GM19328 (cell line): ENCODE measurements around the gene C9.
"Not testable (repeated sequence)": the region's sequence is repeated elsewhere in the genome, so short reads cannot be mapped to it uniquely, and the experiment has no call there.

Experiments
- ATAC-seq: cut with Tn5 transposase; IDR thresholded peaks from one replicate; pipeline ENCODE4 v1.9.1; 2021; ENCODE audit warnings: mild to moderate bottlenecking, moderate library complexity; ENCODE audit not compliant: unreplicated experiment

C9 gene

GRCh38 chr5:39334296-39334695 is 30.0 kb downstream of the C9 start:
- ATAC-seq, result not testable (repeated sequence)

GRCh38 chr5:39333104-39333503 is 31.2 kb downstream of the C9 start:
- no peak for ATAC-seq

- no peak for ATAC-seq
Observed at GRCh38 chr5:39331861-39332381, 32.4 kb downstream of the C9 start.

DNA sequence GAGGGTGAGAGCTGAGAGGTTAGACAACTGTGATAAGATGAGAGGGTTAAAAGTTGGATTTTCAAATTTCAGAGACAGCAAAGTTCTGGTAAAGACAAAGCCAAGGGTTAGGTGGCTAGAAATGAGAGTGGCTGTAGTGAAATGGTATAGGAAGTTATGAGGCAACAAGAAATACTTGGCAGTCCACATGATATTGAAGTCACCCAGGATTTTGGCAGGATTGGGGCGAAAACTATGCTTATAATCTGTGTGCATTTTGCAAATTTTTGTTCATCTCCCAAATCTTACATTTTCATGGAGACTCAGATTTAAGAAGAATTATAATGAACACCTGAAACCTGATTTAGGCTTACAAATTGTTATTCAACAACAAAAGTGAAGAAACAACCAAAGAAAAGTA is 35.6 kb downstream of the C9 start:
- no peak for ATAC-seq

DNA sequence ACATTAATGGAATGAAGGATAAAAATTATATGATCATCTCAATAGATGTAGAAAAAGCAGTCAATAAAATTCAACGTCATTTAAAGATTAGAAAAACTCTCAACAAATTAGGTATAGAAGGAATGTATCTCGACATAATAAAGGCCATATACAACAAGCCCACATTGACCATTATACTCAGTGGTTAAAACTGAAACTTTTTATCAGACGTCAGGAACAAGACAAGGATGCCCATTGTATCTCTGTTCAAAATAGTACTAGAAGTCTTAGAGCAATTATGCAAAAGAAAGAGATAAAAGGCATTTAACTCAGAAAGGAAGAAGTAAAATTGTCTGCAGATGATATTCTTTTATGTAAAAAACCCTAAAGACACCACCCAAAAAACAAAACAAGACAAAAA is 40.8 kb downstream of the C9 start:
- ATAC-seq, result no peak

- ATAC-seq, result no peak
Observed at GRCh38 chr5:39319395-39319794, 44.9 kb downstream of the C9 start.

GRCh38 chr5:39316464-39316863 is 47.8 kb downstream of the C9 start:
- ATAC-seq, result not testable (repeated sequence)

GRCh38 chr5:39315995-39316394 is 48.3 kb downstream of the C9 start:
- ATAC-seq, result no peak

DNA sequence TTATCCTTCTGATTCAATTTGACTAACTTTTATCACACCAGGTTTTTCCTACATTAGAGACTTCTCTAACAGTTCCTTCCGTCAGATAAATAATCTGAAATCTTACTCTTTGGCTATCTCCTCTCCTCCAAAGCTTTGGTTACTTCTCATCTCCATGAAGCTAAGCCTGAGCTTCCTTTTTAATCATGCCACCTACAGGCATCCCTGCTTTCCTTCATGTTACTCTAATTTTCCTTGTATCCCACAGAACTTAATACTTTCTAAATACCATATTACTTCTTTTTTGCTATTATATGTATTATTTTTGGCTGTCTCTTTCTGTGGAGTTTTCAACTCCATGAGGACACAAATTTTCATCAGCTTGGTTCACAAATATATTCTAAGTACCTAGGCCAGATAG is 49.7 kb downstream of the C9 start:
- ATAC-seq, result no peak

GRCh38 chr5:39309534-39309933 is 54.8 kb downstream of the C9 start:
- ATAC-seq, result no peak

DNA sequence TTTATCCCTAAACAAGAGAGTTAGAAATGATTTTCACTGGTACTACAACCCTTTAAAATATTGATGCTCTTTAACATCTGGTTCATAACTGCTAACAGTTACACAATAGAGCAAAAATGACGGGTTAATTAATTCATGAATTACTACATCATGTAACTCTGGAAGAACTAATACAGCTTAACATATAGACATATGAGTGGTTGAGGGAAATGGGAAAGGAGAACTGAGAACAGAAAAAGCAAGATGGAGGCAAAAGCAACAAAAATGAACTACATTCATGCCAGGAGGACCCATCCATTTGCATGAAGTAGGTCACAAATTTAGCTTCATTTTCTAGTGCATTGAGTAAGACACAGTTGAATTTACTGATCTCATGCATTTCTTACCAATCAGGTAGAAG is 61.8 kb downstream of the C9 start:
- ATAC-seq, result no peak

DNA sequence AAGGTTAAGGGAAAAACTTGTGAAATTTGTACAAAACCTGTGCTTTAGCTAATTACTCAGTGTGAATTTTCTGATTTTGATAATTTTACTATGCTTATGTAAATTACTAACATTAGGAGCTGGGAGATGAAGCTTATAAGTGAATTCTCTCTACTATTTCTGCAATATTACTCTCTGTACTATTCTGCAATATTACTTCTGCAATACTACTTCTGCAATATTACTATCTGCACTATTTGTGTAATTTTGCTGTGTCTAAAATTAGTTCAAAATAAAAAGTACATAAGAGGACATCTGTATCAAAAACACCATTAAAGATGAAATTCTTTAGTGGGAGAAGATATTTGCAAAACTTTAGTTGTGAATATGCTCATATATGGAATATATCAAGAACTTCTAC is 62.9 kb downstream of the C9 start:
- ATAC-seq, result no peak

GRCh38 chr5:39299962-39300361 is 64.3 kb downstream of the C9 start:
- ATAC-seq, result no peak

GRCh38 chr5:39294736-39295135 is 69.6 kb downstream of the C9 start:
- ATAC-seq, result no peak

- ATAC-seq, result no peak
Observed at GRCh38 chr5:39284552-39284951, 79.7 kb downstream of the C9 start.

DNA sequence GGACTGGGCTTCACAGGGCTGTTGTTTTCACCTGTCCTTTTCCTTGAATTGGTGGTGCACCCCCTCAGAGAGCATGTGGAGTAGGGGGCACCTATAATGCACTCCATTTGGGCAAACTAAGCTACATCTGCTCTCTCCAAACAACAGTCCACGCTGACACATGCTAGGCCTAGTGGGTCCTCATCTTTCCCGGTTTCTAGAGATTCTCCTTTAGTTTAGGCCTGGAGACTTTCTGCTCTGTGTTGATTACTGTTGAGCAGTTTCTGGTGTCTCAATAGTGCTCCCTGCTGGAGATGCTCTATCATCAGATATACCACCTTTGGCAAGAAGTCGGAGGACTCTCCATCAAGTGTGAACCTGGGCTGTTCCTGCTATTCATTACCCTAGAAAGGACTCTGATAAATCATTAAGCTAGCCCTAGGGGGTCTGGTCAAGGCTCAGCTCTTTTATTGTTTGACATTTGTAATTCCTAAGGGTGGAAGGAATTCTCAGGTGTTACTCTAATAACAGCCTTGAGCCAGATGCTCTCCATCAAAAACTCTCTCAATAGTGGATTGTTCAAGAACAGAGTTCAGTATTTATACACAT is 81.0 kb downstream of the C9 start:
- ATAC-seq, result peak; percentile 86

DNA sequence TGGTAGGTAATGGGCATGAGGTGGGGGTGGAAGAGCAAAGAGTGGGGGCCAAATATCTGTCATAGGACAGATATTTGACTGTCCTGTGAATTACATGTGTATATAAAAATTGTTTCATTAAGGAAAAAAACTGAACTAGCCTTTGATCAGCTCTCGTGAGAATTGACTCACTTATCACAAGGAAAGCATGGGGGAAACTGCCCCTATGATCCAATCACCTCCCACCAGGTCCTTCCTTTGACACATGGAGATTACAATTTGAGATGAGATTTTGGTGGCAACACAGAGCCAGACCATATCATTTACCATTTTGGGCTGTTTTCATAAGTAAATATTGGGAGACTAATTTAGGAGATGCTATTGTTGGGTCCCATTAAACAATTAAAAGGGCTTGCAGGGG is 81.7 kb downstream of the C9 start:
- no peak for ATAC-seq

DNA sequence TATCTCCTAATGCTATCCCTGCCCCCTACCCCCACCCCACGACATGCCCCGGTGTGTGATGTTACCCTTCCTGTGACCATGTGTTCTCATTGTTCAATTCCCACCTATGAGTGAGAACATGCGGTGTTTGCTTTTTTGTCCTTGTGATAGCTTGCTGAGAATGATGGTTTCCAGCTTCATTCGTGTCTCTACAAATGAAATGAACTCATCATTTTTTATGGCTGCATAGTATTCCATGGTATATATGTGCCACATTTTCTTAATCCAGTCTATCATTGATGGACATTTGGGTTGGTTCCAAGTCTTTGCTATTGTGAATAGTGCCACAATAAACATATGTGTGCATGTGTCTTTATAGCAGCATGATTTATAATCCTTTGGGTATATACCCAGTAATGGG is 88.4 kb downstream of the C9 start:
- not testable (repeated sequence) for ATAC-seq

DNA sequence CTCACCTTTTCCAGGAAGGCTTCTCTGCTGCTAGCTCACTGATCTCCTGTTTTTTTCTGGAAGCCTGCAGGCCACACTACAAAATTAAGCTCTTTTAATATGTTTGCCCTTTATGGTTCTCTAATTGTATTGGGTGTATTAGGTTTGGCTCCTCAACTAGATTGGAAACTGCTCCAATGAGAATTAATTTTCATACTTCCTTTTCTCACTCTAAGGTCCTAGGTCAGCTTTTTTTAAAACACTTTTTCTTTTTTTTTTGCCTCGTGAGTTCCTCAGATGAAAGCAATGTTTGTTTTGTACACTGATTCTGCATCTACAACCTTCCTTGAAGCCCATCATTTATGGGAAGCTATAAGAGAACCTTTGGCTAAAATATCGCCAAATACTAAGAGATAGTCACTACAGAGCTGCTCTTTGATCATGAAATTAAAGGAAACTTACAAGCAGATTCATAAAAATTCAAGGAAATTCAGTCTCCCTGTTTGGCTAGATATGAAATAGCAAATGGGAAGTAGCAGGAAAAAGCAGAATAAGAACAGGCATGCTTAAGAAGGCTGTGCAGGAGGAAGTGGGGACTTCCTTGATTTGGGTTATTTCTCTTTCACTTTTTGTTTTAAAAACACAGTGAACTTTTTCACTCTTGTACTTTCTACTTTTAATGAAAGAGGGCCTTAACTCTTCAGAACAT is 89.8 kb downstream of the C9 start:
- peak; percentile 75 for ATAC-seq

- ATAC-seq, result no peak
Observed at GRCh38 chr5:39273314-39273954, 90.9 kb downstream of the C9 start.

DNA sequence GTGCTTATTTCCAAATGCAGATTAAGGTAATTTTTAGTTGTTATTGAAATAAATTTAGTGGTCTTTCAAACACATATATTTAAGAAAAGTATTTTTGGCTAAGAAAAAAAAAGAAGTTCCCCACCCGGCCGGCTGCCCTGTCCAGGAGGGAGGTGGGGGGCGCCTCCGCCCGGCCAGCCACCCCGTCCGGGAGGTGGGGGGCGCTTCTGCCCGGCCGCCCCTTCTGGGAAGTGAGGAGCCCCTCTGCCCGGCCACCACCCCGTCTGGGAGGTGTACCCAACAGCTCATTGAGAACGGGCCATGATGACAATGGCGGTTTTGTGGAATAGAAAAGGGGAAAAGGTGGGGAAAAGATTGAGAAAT is 91.4 kb downstream of the C9 start:
- ATAC-seq, result not testable (repeated sequence)

DNA sequence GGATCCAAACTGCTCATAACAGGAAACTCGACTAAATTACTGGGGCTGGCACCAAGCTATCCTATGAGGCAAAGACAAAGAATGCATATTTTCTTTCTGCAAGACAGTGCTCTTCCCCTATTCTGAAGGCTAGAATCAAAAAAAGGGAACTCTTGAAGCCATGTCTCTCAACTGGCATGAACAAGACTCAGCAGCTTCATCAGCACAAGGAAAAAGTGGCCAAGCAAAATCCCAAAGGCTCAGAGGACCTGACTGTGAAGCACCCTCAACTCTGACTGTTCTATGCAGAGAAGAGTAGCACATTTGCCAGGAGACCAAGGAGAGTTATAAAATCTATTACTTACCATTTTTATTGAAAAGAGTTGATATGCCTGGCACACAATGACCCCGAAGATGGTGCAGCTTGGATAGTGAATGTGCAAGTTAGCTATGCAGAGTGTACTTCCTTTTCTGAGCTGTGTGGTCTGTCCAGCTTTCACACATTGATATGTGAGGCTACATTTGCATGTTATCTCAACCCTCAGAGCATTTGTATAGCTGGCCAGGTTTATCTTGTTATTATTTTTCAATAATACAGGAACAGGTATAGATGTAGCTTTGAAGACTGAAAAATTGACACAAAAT is 94.0 kb downstream of the C9 start:
- peak; percentile 43 for ATAC-seq
